AG04450 (cell line): ENCODE data around the gene TRABD2A. TPM values are rescaled to one million over a fixed set of nuclear protein-coding genes. Genes with fewer than 3 reads are reported as not detected.

Source experiments
- CTCF ChIA-PET: fragments of 300-600, 350-600 bp; formaldehyde crosslinking; extraction: SDS; loops from one replicate; lab custom pipeline; 2022; ENCODE audit warnings: antibody characterized with exemption, inconsistent platforms; lab: Charles Lee
- POLR2A ChIA-PET: fragments of 350-600 bp; formaldehyde crosslinking; extraction: SDS; loops from one replicate; lab custom pipeline; 2021; ENCODE audit warnings: antibody characterized with exemption, inconsistent platforms; lab: Yijun Ruan, JAX
- DNase-seq: peaks from one replicate; pipeline ENCODE4 v3.0.0-alpha.2; 2011; ENCODE audit warnings: low read depth, low spot score
- H3K27ac ChIP-seq: one replicate; pipeline ENCODE4 v1.5.1; 2012; ENCODE audit warnings: low read depth, low read length, control low read depth
- H3K27me3 ChIP-seq: one replicate; pipeline ENCODE4 v1.6.0; 2012; ENCODE audit warnings: low read length; ENCODE audit not compliant: control insufficient read depth, insufficient read depth
- H3K4me3 ChIP-seq: 2 replicates; pipeline ENCODE4 v1.5.1; 2011; ENCODE audit warnings: mild to moderate bottlenecking, low read depth, low read length, control low read depth
- H3K9me3 ChIP-seq: 2 replicates; pipeline ENCODE4 v1.5.1; 2012; ENCODE audit warnings: low read length; ENCODE audit not compliant: control insufficient read depth, insufficient read depth
- polyA plus RNA-seq: library from polyadenylated mRNA; depleted of rRNA; stranded (reverse); fragments of >200 nt; gene quantifications from 2 replicates; pipeline ENCODE4 v1.2.3, GENCODE V29; 2011
- TF ChIP-seq, protein P1 (sequence below): IDR thresholded peaks from 2 replicates; pipeline ENCODE4 v1.5.1; 2011; ENCODE audit warnings: low read depth, low read length, control low read depth, inconsistent platforms

The TRABD2A gene
- polyA plus RNA-seq, 1 experiment: 30.2 TPM

DNA sequence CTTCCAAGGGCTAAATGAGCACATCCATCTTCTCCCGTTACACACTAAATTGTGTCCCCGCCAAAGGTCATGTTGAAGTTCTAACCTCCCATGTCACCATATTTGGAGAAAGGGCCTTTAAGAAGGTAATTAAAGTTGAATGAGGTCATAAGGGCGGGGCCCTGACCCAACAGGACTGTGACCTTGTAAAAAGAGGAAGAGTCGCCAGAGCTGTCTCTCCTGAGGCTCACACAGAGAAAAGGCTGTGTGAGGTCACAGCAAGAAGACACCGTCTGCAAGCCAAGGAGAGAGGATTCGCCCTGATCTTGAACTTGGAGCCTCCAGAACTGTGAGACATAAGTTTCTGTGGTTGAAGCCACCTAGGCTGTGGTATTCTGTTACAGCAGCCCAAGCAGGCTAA lies 24.1 kb downstream of the TRABD2A start:
- no peaks in the 10 kb centered on the region for H3K27me3 ChIP-seq
- no peak for DNase-seq
- TF ChIP-seq, protein P1, sequence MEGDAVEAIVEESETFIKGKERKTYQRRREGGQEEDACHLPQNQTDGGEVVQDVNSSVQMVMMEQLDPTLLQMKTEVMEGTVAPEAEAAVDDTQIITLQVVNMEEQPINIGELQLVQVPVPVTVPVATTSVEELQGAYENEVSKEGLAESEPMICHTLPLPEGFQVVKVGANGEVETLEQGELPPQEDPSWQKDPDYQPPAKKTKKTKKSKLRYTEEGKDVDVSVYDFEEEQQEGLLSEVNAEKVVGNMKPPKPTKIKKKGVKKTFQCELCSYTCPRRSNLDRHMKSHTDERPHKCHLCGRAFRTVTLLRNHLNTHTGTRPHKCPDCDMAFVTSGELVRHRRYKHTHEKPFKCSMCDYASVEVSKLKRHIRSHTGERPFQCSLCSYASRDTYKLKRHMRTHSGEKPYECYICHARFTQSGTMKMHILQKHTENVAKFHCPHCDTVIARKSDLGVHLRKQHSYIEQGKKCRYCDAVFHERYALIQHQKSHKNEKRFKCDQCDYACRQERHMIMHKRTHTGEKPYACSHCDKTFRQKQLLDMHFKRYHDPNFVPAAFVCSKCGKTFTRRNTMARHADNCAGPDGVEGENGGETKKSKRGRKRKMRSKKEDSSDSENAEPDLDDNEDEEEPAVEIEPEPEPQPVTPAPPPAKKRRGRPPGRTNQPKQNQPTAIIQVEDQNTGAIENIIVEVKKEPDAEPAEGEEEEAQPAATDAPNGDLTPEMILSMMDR: no peak
- H3K27ac ChIP-seq: no peak overlapping the region
- ChIA-PET CTCF (no interaction called here), POLR2A (no interaction called here)
- H3K4me3 ChIP-seq: no peak overlapping the region
- H3K9me3 ChIP-seq: no peaks in the 10 kb centered on the region; the same call in 1 of the 2 replicates

DNA sequence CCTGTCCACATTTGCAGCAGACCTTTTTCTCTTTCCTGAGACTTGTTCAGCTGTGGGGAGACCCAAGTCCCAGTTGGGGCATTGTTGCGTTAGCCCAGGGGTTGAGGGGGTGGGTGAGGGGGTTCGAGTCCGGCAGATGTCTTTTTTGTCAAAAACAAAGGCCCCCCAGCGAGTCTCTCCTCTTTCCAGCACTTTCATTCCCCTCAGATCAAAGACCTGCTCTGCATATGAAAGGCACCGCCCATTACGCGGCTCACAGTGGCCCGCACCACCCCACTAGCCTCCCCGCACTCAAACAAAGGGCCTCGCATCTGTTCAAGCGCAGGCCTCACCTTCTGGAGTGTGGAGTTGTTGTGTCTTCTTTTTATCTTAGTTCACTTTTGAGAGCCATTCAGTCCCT lies 25.2 kb downstream of the TRABD2A start:
- no peak overlapping the region for H3K27ac ChIP-seq
- POLR2A ChIA-PET: interaction anchor here (0.6 kb wide), 1 partner anchor 13 kb away, joined by 4 read pairs; no protein-coding TSS in a partner anchor
- no peak overlapping the region for H3K4me3 ChIP-seq
- CTCF ChIA-PET: no interaction called here
- TF ChIP-seq, protein P1: no peak
- DNase-seq: no peak
- no peaks in the 10 kb centered on the region for H3K27me3 ChIP-seq
- H3K9me3 ChIP-seq: no peaks in the 10 kb centered on the region; the same call in 1 of the 2 replicates

DNA sequence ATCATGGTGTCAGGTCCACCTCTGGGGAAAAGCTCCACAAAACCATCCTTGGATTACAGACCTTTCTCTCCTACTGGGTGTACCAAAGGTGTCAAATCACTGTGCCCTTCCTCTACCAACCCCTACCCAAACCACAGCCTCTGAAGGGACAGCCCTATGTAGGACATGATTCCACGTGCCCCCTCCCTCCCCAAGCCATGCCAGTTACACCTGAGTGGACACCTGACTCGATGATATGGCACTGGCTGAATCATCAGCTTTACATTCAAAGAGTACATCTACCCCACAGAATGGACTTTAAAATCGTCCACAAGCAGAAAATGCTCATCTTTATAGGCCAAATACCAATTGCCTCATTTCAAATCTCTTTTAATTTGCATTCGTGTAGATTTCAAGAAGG lies 26.0 kb downstream of the TRABD2A start:
- H3K4me3 ChIP-seq: no peak overlapping the region
- TF ChIP-seq, protein P1: no peak
- POLR2A ChIA-PET: interaction anchor here (0.6 kb wide), 1 partner anchor 13 kb away, joined by 4 read pairs; no protein-coding TSS in a partner anchor
- CTCF ChIA-PET: no interaction called here
- DNase-seq: no peak
- H3K27ac ChIP-seq: no peak overlapping the region
- H3K27me3 ChIP-seq: no peaks in the 10 kb centered on the region
- no peaks in the 10 kb centered on the region; the same call in 1 of the 2 replicates for H3K9me3 ChIP-seq

DNA sequence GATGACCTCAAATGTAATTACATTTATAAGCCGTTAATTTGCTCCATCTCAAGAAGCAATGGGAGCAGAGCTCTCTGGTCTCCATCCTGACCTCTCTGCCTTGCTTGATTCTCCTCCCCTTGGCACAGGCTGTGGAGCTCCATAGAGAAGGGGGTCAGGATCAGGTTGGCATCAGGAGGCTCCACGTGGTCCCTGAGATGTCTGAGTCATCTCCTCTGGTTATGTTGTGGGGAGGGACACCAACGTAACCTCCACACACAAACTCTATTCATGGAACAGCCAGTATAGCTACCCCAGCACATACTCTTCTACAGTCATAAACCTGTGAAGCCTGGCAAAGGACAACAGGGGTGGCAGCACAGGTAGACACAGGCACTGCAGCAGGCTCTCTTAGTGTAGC lies 29.0 kb downstream of the TRABD2A start:
- no peak for DNase-seq
- TF ChIP-seq, protein P1: no peak
- Histone ChIP-seq H3K27me3 (no peaks in the 10 kb centered on the region), H3K4me3 (no peak overlapping the region), H3K27ac (no peak overlapping the region), H3K9me3 (no peaks in the 10 kb centered on the region; the same call in 1 of the 2 replicates)
- ChIA-PET CTCF (no interaction called here), POLR2A (no interaction called here)

DNA sequence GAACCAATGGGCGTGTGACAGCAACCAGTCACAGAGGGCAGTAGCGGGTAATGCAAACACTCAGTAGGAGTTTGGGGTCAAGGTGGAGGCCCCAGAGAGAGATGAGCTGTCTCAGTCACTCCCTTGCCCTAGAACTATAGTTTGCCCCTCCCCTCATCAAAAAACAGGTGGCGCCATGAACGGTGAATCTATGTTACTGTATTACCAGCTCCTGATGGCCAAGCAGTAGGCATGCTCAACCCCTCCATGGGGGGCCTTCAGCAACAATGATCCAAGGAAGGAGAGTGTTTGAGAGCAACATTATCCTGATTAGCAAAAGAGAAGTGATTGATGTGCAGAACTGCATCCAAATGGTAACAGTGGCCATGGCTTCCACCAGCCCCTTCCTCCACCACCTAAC lies 30.4 kb downstream of the TRABD2A start:
- Histone ChIP-seq H3K4me3 (no peak overlapping the region), H3K27me3 (no peaks in the 10 kb centered on the region), H3K27ac (no peak overlapping the region), H3K9me3 (no peaks in the 10 kb centered on the region; the same call in 1 of the 2 replicates)
- POLR2A ChIA-PET: no interaction called here
- TF ChIP-seq, protein P1: no peak
- CTCF ChIA-PET: interaction anchor here (1.4 kb wide), 1 partner anchor 32 kb away, joined by 4 read pairs; no protein-coding TSS in a partner anchor
- no peak for DNase-seq
